Measurements from ENCODE around the gene UBTF. TPM values are rescaled to one million over a fixed set of nuclear protein-coding genes. Genes with fewer than 3 reads are reported as not detected.
A peak's percentile ranks its signal among the peaks of the same experiment; 100 is the strongest.

Gene UBTF
- total and polyA plus RNA-seq, 2 of the 4 experiments (the other 2 are of a cell fraction): 29.7 to 42.1 TPM

DNA sequence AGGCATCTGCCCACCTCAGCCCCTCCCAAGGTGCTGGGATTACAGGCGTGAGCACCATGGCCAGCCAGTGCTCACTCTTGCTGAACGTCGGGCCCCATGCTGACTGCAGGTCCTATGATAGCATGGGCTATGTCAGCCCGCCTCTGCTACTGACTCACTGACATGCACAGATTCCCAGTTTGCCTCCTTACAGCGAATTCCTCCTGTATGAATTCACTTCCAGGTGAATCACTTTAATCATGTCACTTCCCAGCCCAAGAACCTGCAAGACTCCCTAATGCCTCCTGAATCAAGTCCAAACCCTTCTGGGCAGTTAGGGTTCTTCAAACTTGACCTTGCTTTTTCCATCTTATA lies 16.1 kb upstream of the UBTF start:
- H3K56ac ChIP-seq (ENCODE audit: extremely low read depth, insufficient read depth, low read length): no peak overlapping the region
- intact Hi-C loops (cut with micrococcal nuclease) (no loop called here), dilution Hi-C loops (cut with HindIII; ENCODE audit: low sequenced_read_pairs, unreplicated experiment) (no loop called here), in situ Hi-C loops (cut with MboI; ENCODE audit: low sequenced_read_pairs) (no loop called here)
- POLR2A ChIA-PET (ENCODE audit: unreplicated experiment): no interaction called here
- no peaks in the 10 kb centered on the region for H4K20me1 ChIP-seq (ENCODE audit: insufficient read depth, low read length)
- H2BK20ac ChIP-seq (ENCODE audit: low read depth, low read length): no peak overlapping the region
- ATAC-seq (ENCODE audit: low read depth): peak; percentile 29; the same call in 1 of the 2 replicates
- H2AK9ac ChIP-seq (replicated peaks; ENCODE audit: low read depth, low read length, poor library complexity): no peak overlapping the region
- no peak overlapping the region for H2AK5ac ChIP-seq (ENCODE audit: low read depth, low read length)
- no peaks in the 10 kb centered on the region for H3K36me3 ChIP-seq (ENCODE audit: control insufficient read depth, insufficient read depth, low read length)
- peak; percentile 73 for DNase-seq
- no peak overlapping the region for H2AFZ ChIP-seq (replicated peaks; ENCODE audit: low read length, poor library complexity)
- H3K14ac ChIP-seq (replicated peaks; ENCODE audit: low read depth, low read length): no peak overlapping the region
- H4K8ac ChIP-seq (ENCODE audit: low read depth in 2 of 2, low read length in 2 of 2): no peak overlapping the region
- H2BK120ac ChIP-seq (ENCODE audit: low read depth, low read length): no peak overlapping the region
- CTCF ChIA-PET: no interaction called here
- H3K9ac ChIP-seq (ENCODE audit: low read depth, low read length): no peak overlapping the region
- WGBS, 2 experiments (ENCODE audit: extremely low coverage in 2 of 2, insufficient read length in 1 of 2): 58% methylated on average over 2 of the region's 5 CpGs; no CpG with 5 or more reads in 1 of the 2 experiments
- peaks cover 12% of the 10 kb centered on the region; the same call in 1 of the 2 replicates for H3K27me3 ChIP-seq (ENCODE audit: control insufficient read depth, insufficient read depth, low read length)
- H3K23ac ChIP-seq (ENCODE audit: low read depth, low read length): no peak overlapping the region
- no peak overlapping the region for H3K18ac ChIP-seq (ENCODE audit: low read depth, low read length)
- no peaks in the 10 kb centered on the region for H3K9me3 ChIP-seq (ENCODE audit: control insufficient read depth, insufficient read depth, low read length)
- H3K79me1 ChIP-seq (ENCODE audit: low read depth in 1 of 2, low read length in 2 of 2): no peaks in the 10 kb centered on the region
- H3K4me2 ChIP-seq (ENCODE audit: low read depth, low read length): no peak overlapping the region
- no peak overlapping the region for H2BK15ac ChIP-seq (ENCODE audit: low read depth, low read length)
- no TSS peak for BruUV-seq (replicated peaks)
- no peak overlapping the region for H3K4ac ChIP-seq (ENCODE audit: low read depth, low read length)
- no peak for TF ChIP-seq BHLHE40 (IDR thresholded peaks at IDR 0.05; ENCODE audit: low read depth, low read length)
- TF ChIP-seq, protein P1, sequence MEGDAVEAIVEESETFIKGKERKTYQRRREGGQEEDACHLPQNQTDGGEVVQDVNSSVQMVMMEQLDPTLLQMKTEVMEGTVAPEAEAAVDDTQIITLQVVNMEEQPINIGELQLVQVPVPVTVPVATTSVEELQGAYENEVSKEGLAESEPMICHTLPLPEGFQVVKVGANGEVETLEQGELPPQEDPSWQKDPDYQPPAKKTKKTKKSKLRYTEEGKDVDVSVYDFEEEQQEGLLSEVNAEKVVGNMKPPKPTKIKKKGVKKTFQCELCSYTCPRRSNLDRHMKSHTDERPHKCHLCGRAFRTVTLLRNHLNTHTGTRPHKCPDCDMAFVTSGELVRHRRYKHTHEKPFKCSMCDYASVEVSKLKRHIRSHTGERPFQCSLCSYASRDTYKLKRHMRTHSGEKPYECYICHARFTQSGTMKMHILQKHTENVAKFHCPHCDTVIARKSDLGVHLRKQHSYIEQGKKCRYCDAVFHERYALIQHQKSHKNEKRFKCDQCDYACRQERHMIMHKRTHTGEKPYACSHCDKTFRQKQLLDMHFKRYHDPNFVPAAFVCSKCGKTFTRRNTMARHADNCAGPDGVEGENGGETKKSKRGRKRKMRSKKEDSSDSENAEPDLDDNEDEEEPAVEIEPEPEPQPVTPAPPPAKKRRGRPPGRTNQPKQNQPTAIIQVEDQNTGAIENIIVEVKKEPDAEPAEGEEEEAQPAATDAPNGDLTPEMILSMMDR (conservative IDR thresholded peaks at IDR 0.05; ENCODE audit: low read depth, low read length): no peak
- H4K5ac ChIP-seq (ENCODE audit: low read depth, low read length): no peak overlapping the region
- H3K27ac ChIP-seq (ENCODE audit: insufficient read depth, low read length): no peak overlapping the region
- H2BK5ac ChIP-seq (ENCODE audit: low read depth, low read length, poor library complexity, severe bottlenecking): no peak overlapping the region
- no peak overlapping the region for H4K91ac ChIP-seq (ENCODE audit: insufficient read depth, low read depth, low read length)
- H3K9me1 ChIP-seq (ENCODE audit: insufficient read depth, low read length): no peaks in the 10 kb centered on the region
- H3K4me1 ChIP-seq (ENCODE audit: control insufficient read depth, insufficient read depth, low read length): no peaks in the 10 kb centered on the region
- H3K4me3 ChIP-seq (ENCODE audit: insufficient read depth, low read depth, low read length): no peak overlapping the region

Data from IMR-90 (cell line).